Mucosa of stomach (tissue), 1 donor: ENCODE data around the gene C2CD2.

Source experiments
- H3K27me3 ChIP-seq: one replicate; pipeline ENCODE4 v1.7.0; 2013; ENCODE audit warnings: mild to moderate bottlenecking, low read length; ENCODE audit not compliant: control insufficient read depth, insufficient read depth
- H3K36me3 ChIP-seq: one replicate; pipeline ENCODE4 v1.7.0; 2013; ENCODE audit warnings: low read length; ENCODE audit not compliant: control insufficient read depth, insufficient read depth
- H3K4me1 ChIP-seq: one replicate; pipeline ENCODE4 v1.7.0; 2013; ENCODE audit warnings: mild to moderate bottlenecking, low read length; ENCODE audit not compliant: control insufficient read depth, insufficient read depth
- H3K4me3 ChIP-seq: one replicate; pipeline ENCODE4 v1.7.0; 2013; ENCODE audit warnings: low read length
- H3K9ac ChIP-seq: one replicate; pipeline ENCODE4 v1.7.0; 2013; ENCODE audit warnings: mild to moderate bottlenecking, low read length, moderate library complexity
- H3K9me3 ChIP-seq: one replicate; pipeline ENCODE4 v1.7.0; 2013; ENCODE audit warnings: mild to moderate bottlenecking, low read length, moderate library complexity; ENCODE audit not compliant: control insufficient read depth
- donor health status: Pancreatic carcinoma.

Gene C2CD2

GRCh38 chr21:41861255-41861654, 92.6 kb downstream of the C2CD2 start:
- H3K9me3 ChIP-seq: no peaks in the 10 kb centered on the region
- no peaks in the 10 kb centered on the region for H3K27me3 ChIP-seq
- no peaks in the 10 kb centered on the region for H3K36me3 ChIP-seq
- H3K9ac ChIP-seq: no peak overlapping the region
- H3K4me1 ChIP-seq: peaks cover 11% of the 10 kb centered on the region
- H3K4me3 ChIP-seq: no peak overlapping the region

- H3K9me3 ChIP-seq: no peaks in the 10 kb centered on the region
- H3K36me3 ChIP-seq: no peaks in the 10 kb centered on the region
- H3K27me3 ChIP-seq: no peaks in the 10 kb centered on the region
- no peak overlapping the region for H3K4me3 ChIP-seq
- no peak overlapping the region for H3K9ac ChIP-seq
- H3K4me1 ChIP-seq: no peaks in the 10 kb centered on the region
Observed at GRCh38 chr21:41859297-41859980, 94.4 kb downstream of the C2CD2 start.

GRCh38 chr21:41858466-41859296, 95.1 kb downstream of the C2CD2 start:
- no peaks in the 10 kb centered on the region for H3K27me3 ChIP-seq
- H3K4me1 ChIP-seq: no peaks in the 10 kb centered on the region
- no peaks in the 10 kb centered on the region for H3K36me3 ChIP-seq
- H3K4me3 ChIP-seq: no peak overlapping the region
- no peaks in the 10 kb centered on the region for H3K9me3 ChIP-seq
- no peak overlapping the region for H3K9ac ChIP-seq

GRCh38 chr21:41857771-41858300, 96.0 kb downstream of the C2CD2 start:
- Histone ChIP-seq H3K36me3 (no peaks in the 10 kb centered on the region), H3K4me3 (no peak overlapping the region), H3K9ac (no peak overlapping the region), H3K27me3 (no peaks in the 10 kb centered on the region), H3K4me1 (no peaks in the 10 kb centered on the region), H3K9me3 (no peaks in the 10 kb centered on the region)

- Histone ChIP-seq H3K4me1 (no peaks in the 10 kb centered on the region), H3K9me3 (no peaks in the 10 kb centered on the region), H3K27me3 (no peaks in the 10 kb centered on the region), H3K9ac (no peak overlapping the region), H3K36me3 (no peaks in the 10 kb centered on the region), H3K4me3 (no peak overlapping the region)
Observed at GRCh38 chr21:41856572-41856971, 97.2 kb downstream of the C2CD2 start.

- no peak overlapping the region for H3K4me3 ChIP-seq
- no peaks in the 10 kb centered on the region for H3K4me1 ChIP-seq
- H3K9ac ChIP-seq: no peak overlapping the region
- H3K36me3 ChIP-seq: no peaks in the 10 kb centered on the region
- no peaks in the 10 kb centered on the region for H3K27me3 ChIP-seq
- H3K9me3 ChIP-seq: no peaks in the 10 kb centered on the region
Observed at GRCh38 chr21:41854426-41854995, 99.3 kb downstream of the C2CD2 start.

GRCh38 chr21:41852929-41853320, 100.9 kb downstream of the C2CD2 start:
- H3K4me3 ChIP-seq: no peak overlapping the region
- no peaks in the 10 kb centered on the region for H3K27me3 ChIP-seq
- H3K4me1 ChIP-seq: peaks cover 5% of the 10 kb centered on the region
- no peaks in the 10 kb centered on the region for H3K36me3 ChIP-seq
- H3K9ac ChIP-seq: no peak overlapping the region
- no peaks in the 10 kb centered on the region for H3K9me3 ChIP-seq

- Histone ChIP-seq H3K9me3 (no peaks in the 10 kb centered on the region), H3K9ac (no peak overlapping the region), H3K4me1 (peaks cover 5% of the 10 kb centered on the region), H3K27me3 (no peaks in the 10 kb centered on the region), H3K36me3 (no peaks in the 10 kb centered on the region), H3K4me3 (no peak overlapping the region)
Observed at GRCh38 chr21:41852151-41852928, 101.5 kb downstream of the C2CD2 start.

- Histone ChIP-seq H3K27me3 (no peaks in the 10 kb centered on the region), H3K36me3 (no peaks in the 10 kb centered on the region), H3K9me3 (no peaks in the 10 kb centered on the region), H3K9ac (no peak overlapping the region), H3K4me1 (peaks cover 5% of the 10 kb centered on the region), H3K4me3 (no peak overlapping the region)
Observed at GRCh38 chr21:41851090-41851790, 102.6 kb downstream of the C2CD2 start.

- Histone ChIP-seq H3K9ac (no peak overlapping the region), H3K9me3 (no peaks in the 10 kb centered on the region), H3K4me3 (no peak overlapping the region), H3K36me3 (no peaks in the 10 kb centered on the region), H3K4me1 (peaks cover 5% of the 10 kb centered on the region), H3K27me3 (no peaks in the 10 kb centered on the region)
Observed at GRCh38 chr21:41850085-41850484, 103.7 kb downstream of the C2CD2 start.

- Histone ChIP-seq H3K36me3 (no peaks in the 10 kb centered on the region), H3K27me3 (no peaks in the 10 kb centered on the region), H3K9me3 (no peaks in the 10 kb centered on the region), H3K4me3 (no peak overlapping the region), H3K9ac (no peak overlapping the region), H3K4me1 (peaks cover 5% of the 10 kb centered on the region)
Observed at GRCh38 chr21:41848958-41849580, 104.7 kb downstream of the C2CD2 start.
